GM18861 (cell line): ENCODE results near the gene GGACT.

ENCODE experiments used
- ATAC-seq: cut with Tn5 transposase; IDR thresholded peaks from one replicate; pipeline ENCODE4 v1.9.1; 2021; ENCODE audit not compliant: unreplicated experiment

The GGACT gene

GRCh38 chr13:100552755-100553154, 35.8 kb downstream of the GGACT start:
- ATAC-seq = no peak

GRCh38 chr13:100549316-100549715, 39.3 kb downstream of the GGACT start:
- ATAC-seq = no peak

- ATAC-seq = no peak
Observed at GRCh38 chr13:100547791-100548201, 40.8 kb downstream of the GGACT start.

- ATAC-seq = no peak
Observed at GRCh38 chr13:100546713-100547405, 41.7 kb downstream of the GGACT start.

- no peak for ATAC-seq
Observed at GRCh38 chr13:100545684-100546061, 42.9 kb downstream of the GGACT start.

- no peak for ATAC-seq
Observed at GRCh38 chr13:100544866-100545683, 43.5 kb downstream of the GGACT start.

- ATAC-seq = no peak
Observed at GRCh38 chr13:100543872-100544602, 44.6 kb downstream of the GGACT start.

- ATAC-seq = peak; percentile 89
Observed at GRCh38 chr13:100542826-100543156, 45.8 kb downstream of the GGACT start.

- no peak for ATAC-seq
Observed at GRCh38 chr13:100541897-100542825, 46.4 kb downstream of the GGACT start.

GRCh38 chr13:100540621-100541020, 48.0 kb downstream of the GGACT start:
- no peak for ATAC-seq

- ATAC-seq = no peak
Observed at GRCh38 chr13:100537951-100538462, 50.6 kb downstream of the GGACT start.

GRCh38 chr13:100537486-100537885, 51.1 kb downstream of the GGACT start:
- ATAC-seq = no peak

- no peak for ATAC-seq
Observed at GRCh38 chr13:100536643-100537180, 51.9 kb downstream of the GGACT start.

- no peak for ATAC-seq
Observed at GRCh38 chr13:100535426-100536135, 53.0 kb downstream of the GGACT start.

GRCh38 chr13:100534911-100535310, 53.7 kb downstream of the GGACT start:
- ATAC-seq = no peak

- no peak for ATAC-seq
Observed at GRCh38 chr13:100534147-100534843, 54.3 kb downstream of the GGACT start.

GRCh38 chr13:100533588-100534041, 55.0 kb downstream of the GGACT start:
- ATAC-seq = no peak

- no peak for ATAC-seq
Observed at GRCh38 chr13:100532836-100533435, 55.7 kb downstream of the GGACT start.
